GM12878 (cell line): ENCODE results near the gene HIPK4.

Experiments used
- HDGF ChIP-seq: fragments of 450-650 bp; IDR thresholded peaks from 2 replicates; pipeline ENCODE4 v1.6.1; 2016; ENCODE audit warnings: antibody characterized with exemption
- POLR2A ChIP-seq: IDR thresholded peaks from 2 replicates; pipeline ENCODE4 v1.6.1; 2011; ENCODE audit warnings: low read depth, mild to moderate bottlenecking, low read length
- ZNF274 ChIP-seq: IDR thresholded peaks from one replicate; pipeline ENCODE4 v1.8.0; 2011; ENCODE audit not compliant: insufficient read length, insufficient read depth

GRCh38 chr19:40341601-40342482 is 48.1 kb downstream of the HIPK4 start:
- no peak for TF ChIP-seq POLR2A
- TF ChIP-seq HDGF: no peak
- no peak for TF ChIP-seq ZNF274
